Measurements from ENCODE around the gene EIF4G3. TPM values are rescaled to one million over a fixed set of nuclear protein-coding genes. Genes with fewer than 3 reads are reported as not detected.

The EIF4G3 gene
- total RNA-seq, 1 experiment from 2014 or later, result 72.0 TPM

- no peak overlapping the region for H3K18ac ChIP-seq (ENCODE audit: insufficient read length, low read depth, low read length)
- H4K20me1 ChIP-seq (ENCODE audit: control insufficient read depth, insufficient read depth, insufficient read length), result no peaks in the 10 kb centered on the region
- H3K27me3 ChIP-seq (ENCODE audit: insufficient read depth, low read length), result no peaks in the 10 kb centered on the region
- H2AFZ ChIP-seq (ENCODE audit: low read length), result no peak overlapping the region
- WGBS (ENCODE audit: extremely low coverage, insufficient read length, low lambda C conversion rate), result no CpG with 5 or more reads among the region's 3 CpGs
- no peaks in the 10 kb centered on the region for H3K9me3 ChIP-seq (ENCODE audit: control insufficient read depth, low read depth, low read length)
- no peaks in the 10 kb centered on the region for H3K23me2 ChIP-seq (ENCODE audit: insufficient read length, low read depth, low read length, poor library complexity, severe bottlenecking)
- DNase-seq, result no peak
- no peak for TF ChIP-seq CTCF (conservative IDR thresholded peaks at IDR 0.05)
- Mint-ChIP-seq H3K27ac (no peak overlapping the region), H3K36me3 (ENCODE audit: insufficient read depth in 1 of 3, low read depth in 3 of 3) (peaks cover 0 to 12% (median 9%) of the 10 kb centered on the region in 3 experiments; a peak in 5 of 7 replicates), H3K4me1 (peaks cover 11 to 17% of the 10 kb centered on the region in 2 experiments), H3K27me3 (ENCODE audit: low read depth) (no peaks in the 10 kb centered on the region), H3K4me3 (no peak overlapping the region), H3K9me3 (no peaks in the 10 kb centered on the region)
- no peak overlapping the region for H4K91ac ChIP-seq (ENCODE audit: insufficient read length, low read depth, low read length)
- H3K79me2 ChIP-seq (ENCODE audit: insufficient read depth, low read length), result no peaks in the 10 kb centered on the region
- no peaks in the 10 kb centered on the region for H3K79me1 ChIP-seq (ENCODE audit: insufficient read depth, low read depth, low read length, poor library complexity, severe bottlenecking)
- H4K5ac ChIP-seq (ENCODE audit: insufficient read length, low read depth, low read length), result no peak overlapping the region
- H3K27ac ChIP-seq (ENCODE audit: insufficient read length, low read depth, low read length), result no peak overlapping the region
- H3T11ph ChIP-seq (ENCODE audit: low read length), result no peak overlapping the region
- no peak overlapping the region for H2BK20ac ChIP-seq (ENCODE audit: low read depth, low read length, poor library complexity, severe bottlenecking)
- H3K56ac ChIP-seq (ENCODE audit: insufficient read length, low read depth, low read length), result no peak overlapping the region
- no peak overlapping the region for H2BK15ac ChIP-seq (ENCODE audit: low read depth, low read length)
- H3K4ac ChIP-seq (ENCODE audit: low read depth, low read length), result no peak overlapping the region
- H3K4me2 ChIP-seq (ENCODE audit: insufficient read depth, insufficient read length, low read length), result no peak overlapping the region
- no peak overlapping the region for H2BK5ac ChIP-seq (ENCODE audit: insufficient read length, low read length)
- H4K8ac ChIP-seq (replicated peaks; ENCODE audit: insufficient read length, low read depth, low read length), result no peak overlapping the region
- peaks cover 3% of the 10 kb centered on the region; the same call in 1 of the 2 replicates for H3K4me1 ChIP-seq (ENCODE audit: insufficient read depth, low read length)
- H2BK120ac ChIP-seq (ENCODE audit: low read depth, low read length, poor library complexity, severe bottlenecking), result no peak overlapping the region
- H2AK5ac ChIP-seq (ENCODE audit: insufficient read length, low read length), result no peak overlapping the region
- H3K14ac ChIP-seq (ENCODE audit: insufficient read depth, low read length), result no peak overlapping the region
- H2BK12ac ChIP-seq (ENCODE audit: insufficient read length, low read depth, low read length), result no peak overlapping the region
- no peak overlapping the region for H3K23ac ChIP-seq (ENCODE audit: insufficient read length, low read depth, low read length)
- no peak overlapping the region for H3K9ac ChIP-seq (ENCODE audit: extremely low read depth, insufficient read length, low read length)
Measured at GRCh38 chr1:21104683-21105082, 72.0 kb downstream of the EIF4G3 start.
